GOT3 (cell line): Measurements from ENCODE around the gene FOXI3.

ENCODE experiments used
- DNase-seq: peaks from one replicate; lab custom pipeline; 2025; ENCODE audit warnings: mixed read lengths; lab: John Stamatoyannopoulos, UW

The FOXI3 gene

GRCh38 chr2:88452565-88452905 lies at the start of gene FOXI3:
TSS of gene FOXI3 (minus strand) at chr2:88452693. CDS start at chr2:88452535, 158 bp downstream.
- DNase-seq, result no peak

GRCh38 chr2:88500691-88501090 lies 48.2 kb upstream of the FOXI3 start:
- DNase-seq, result no peak

- DNase-seq, result no peak
Measured at GRCh38 chr2:88499204-88499603, 46.7 kb upstream of the FOXI3 start.

DNA sequence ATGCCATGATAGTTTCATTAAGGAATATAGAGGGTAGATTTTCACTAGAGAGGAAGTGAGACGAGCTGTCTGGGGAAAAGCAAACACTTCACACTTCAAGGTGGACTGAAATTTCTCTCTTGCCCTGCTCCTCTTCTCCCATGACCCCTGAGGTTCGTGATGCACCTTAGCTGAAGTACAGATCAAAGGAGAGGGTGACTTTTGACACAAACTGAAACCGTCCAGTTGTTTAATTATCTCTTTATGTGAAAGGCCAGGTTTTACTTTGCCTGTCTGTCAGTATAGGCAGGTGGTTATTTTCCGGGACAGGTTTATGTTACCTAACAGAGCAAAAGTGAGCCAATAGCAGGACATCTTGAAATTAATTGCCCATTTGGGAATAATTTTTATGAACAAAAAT lies 41.0 kb upstream of the FOXI3 start:
- DNase-seq, result no peak

DNA sequence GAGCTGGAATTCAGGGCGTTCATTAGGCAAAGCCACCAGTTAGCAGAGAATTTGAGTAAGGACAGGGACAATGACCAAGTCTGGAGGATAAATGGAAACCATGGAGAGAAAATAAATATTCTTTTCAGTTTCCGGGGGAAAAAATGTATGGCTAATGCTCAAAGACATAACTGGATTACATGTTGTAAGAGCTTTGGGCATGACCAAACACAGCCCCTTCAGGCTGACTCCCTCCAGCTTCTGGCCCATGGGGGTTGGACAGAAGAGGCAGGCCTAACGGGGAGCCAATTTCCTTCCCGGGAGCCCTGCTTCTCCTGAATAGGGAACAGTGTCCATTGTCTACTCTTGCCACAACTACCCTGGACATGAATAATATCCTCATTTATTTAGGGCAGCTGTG lies 39.5 kb upstream of the FOXI3 start:
- DNase-seq, result no peak

GRCh38 chr2:88489181-88489580 lies 36.7 kb upstream of the FOXI3 start:
- DNase-seq, result no peak

- DNase-seq, result no peak
Measured at GRCh38 chr2:88483200-88483599, 30.7 kb upstream of the FOXI3 start.

DNA sequence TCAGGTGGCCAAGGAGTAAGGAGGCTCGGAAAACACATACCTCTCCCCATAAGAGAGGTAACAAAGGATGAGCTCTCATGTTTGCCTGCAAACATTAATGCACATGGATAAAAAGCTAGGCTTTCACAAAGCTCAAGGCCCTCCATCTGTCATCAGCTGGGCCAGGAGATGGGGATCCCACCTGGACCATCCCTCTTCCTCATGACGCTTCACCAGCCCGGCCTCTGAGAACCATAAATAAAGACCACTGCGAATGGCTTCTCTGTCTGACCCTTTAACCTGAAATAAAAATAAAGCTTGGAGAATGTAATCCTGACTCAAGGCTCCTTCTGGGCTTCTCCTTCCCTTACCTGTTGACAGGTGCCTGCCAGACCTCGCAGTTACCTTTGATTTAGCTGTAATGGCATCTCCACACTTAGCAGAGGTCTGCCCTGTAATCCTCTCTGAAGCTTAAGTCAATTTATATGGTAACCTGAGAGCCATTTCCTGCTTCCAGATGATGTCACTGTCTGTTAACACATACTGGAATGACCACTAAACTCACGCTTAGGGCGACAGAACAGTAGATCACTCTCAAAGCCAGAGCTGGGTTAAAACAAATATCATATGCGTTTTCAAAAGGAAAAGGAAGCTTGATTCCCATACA lies 29.3 kb upstream of the FOXI3 start:
- no peak for DNase-seq

DNA sequence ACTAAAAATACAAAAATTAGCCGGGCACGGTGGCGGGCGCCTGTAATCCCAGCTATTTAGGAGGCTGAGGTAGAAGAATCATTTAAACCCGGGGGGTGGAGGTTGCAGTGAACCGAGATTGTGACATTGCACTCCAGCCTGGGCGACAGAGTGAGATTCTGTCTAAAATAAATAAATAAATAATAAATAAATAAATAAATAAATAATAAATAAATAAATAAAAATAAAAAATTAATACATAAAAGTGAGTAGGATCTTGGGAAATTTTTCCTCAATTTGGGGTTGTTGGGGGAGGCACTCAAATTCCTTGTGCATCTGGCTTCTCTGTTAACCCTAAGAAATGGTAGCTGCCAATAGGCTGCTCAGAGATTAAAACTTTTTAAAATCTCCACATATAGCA lies 20.3 kb upstream of the FOXI3 start:
- no peak for DNase-seq

DNA sequence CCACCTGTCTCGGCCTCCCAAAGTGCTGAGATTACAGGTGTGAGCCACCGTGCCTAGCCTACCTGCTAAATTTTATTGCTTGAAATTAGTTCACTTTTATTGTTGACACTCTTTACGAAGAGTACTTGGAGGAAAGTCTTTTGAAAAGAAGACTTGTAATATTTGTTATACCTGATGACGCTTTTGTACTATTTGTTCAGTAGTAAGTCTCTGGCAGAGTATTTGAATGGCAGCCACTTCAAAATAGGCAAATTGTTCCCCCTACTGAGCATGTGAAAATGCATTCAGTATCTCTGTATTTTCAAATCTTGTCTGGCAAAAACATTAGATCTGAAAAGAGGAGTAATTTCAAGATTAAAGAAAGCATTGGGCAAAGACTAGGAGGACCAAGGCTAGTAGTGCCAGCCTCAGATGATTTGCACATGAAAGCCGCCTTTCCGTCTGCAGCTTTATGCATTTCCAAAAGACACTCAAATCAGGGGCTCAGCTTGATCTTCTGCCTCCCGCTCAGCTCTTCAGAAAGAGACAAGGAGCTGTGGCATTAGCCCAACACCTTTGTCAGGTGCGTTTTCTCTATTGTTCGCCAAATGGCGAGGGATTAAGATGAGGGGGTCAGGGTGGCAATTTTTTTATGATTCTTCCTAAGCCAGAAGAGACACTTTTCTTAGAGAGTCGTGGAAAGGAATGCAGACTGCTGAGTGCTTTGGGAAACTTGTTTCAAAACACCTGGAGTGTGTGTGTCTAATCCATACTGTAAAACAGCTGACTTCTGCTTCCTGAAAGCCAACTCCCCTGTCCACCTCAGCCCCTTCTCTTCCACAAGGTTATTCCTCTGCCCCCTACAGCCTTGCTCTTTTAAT lies 18.8 kb upstream of the FOXI3 start:
- DNase-seq, result no peak

DNA sequence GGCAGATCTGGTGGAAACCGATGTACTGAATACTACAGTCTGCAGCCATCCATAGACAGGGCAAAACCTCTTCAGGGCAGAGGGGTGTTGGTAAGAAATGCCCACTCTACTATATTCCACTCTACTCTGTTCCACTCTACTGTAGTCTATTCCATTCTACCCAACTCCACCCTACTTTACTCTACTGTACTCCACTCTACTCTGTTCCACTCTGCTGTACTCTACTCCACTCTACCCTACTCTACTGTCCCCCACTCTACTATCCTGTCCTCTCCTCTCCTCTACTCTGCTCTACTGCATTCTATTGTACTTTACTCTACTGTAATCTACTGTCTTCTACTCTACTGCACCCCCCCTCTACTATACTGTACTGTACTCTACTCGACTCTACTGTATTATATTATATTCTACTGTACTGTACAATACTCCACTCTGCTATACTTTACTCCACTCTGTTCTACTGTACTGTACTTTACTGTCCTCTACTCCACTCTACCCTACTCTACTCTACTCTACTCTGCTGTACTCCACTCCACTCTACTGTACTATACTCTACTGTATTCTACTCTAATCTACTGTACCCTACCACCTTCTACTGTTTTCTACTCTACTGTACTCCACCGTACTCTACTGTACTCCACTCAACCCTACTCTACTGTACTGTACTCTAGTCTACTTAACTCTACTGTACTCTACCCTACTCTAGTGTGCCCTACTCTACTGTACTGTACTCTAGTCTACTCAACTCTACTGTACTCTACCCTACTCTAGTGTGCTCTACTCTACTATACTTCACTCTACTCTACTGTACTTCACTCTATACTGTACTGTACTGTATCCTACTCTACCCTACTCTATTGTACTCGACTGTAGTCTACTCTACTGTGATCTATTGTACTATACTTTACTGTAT lies 17.0 kb upstream of the FOXI3 start:
- no peak for DNase-seq

DNA sequence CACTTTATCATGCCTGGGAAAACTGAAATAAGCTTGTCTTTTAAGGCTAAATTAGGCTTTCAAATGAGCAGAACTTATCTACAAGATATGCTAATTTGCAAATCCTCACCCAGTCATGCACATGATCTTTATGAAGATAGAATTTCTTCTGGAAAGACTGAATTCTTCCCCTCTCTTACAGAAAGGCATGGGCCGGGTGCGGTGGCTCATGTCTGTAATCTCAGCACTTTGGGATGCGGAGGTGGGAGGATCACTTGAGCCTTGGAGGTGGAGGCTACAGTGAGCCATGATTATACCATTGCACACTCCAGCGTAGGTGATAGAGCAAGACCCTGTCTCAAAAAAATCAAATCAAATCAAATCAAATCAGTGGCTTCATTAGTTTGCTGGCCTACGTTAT lies 11.7 kb upstream of the FOXI3 start:
- no peak for DNase-seq

GRCh38 chr2:88458633-88459032 lies 6.1 kb upstream of the FOXI3 start:
- no peak for DNase-seq

GRCh38 chr2:88452980-88453582 lies 588 bp upstream of the FOXI3 start:
- no peak for DNase-seq

GRCh38 chr2:88451811-88452564 lies 505 bp downstream of the FOXI3 start:
- no peak for DNase-seq

DNA sequence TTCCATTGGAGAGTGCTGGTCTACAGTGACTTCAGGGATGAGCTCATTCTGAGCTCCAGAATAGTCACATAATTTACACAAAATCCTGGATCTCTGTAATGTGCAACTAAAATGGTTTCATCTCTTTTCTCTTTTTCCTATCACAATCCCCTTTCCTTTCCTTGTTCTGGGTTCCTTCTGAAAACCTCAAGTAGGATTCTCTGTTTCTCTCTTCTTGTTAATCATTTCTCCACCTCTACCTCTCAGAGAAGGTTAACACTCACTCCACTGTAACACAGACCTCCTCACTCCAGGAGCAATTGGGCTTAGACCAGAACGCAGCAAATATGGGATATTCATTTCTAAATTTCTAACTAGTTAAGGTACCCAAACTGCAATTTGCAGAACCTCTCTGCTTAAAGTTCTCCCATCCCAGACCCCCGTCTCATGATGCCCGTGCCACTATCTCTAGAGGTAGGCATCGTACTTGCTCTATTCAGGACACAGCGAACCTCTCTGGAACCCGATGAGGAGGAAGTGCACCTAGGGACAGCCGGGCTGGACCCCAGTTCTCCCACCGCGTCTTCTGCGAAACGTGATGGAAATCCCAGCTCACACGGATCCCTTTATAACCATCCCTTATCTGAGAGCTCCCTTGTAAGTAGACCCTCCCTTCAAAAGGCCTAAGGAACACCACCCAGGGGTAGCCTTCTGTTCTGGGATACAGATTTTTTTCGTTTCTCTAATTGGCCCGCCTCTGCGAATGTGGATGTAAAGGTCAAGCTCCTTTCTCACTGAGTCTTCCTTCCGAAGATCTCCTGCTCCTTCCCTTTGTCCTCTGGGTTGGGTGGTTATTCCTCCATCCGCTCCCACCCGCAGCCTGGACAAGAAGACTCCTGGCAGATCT lies 1.3 kb downstream of the FOXI3 start:
- no peak for DNase-seq

DNA sequence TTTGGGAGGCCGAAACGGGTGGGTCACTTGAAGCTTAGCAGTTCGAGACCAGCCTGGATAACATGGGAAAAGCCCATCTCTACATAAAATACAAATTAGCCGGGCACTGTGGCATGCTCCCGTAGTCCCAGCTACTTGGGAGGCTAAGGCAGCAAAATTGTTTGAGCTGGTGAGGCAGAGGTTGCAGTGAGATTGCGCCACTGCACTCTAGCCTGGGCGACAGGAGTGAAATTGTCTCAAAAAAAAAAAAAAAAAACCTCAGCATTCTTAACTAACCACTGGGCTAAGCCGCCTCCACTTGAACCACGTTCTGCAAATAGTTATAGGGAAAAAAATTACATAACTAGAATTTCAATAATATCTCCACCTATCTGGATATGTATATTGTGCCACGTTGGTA lies 2.3 kb downstream of the FOXI3 start:
- no peak for DNase-seq

- DNase-seq, result no peak
Measured at GRCh38 chr2:88448248-88448647, 4.2 kb downstream of the FOXI3 start.

GRCh38 chr2:88443353-88443938 lies 9.0 kb downstream of the FOXI3 start:
- no peak for DNase-seq

GRCh38 chr2:88442473-88442872 lies 10.0 kb downstream of the FOXI3 start:
- no peak for DNase-seq
